Measurements from ENCODE around the gene FCRL4.

DNA sequence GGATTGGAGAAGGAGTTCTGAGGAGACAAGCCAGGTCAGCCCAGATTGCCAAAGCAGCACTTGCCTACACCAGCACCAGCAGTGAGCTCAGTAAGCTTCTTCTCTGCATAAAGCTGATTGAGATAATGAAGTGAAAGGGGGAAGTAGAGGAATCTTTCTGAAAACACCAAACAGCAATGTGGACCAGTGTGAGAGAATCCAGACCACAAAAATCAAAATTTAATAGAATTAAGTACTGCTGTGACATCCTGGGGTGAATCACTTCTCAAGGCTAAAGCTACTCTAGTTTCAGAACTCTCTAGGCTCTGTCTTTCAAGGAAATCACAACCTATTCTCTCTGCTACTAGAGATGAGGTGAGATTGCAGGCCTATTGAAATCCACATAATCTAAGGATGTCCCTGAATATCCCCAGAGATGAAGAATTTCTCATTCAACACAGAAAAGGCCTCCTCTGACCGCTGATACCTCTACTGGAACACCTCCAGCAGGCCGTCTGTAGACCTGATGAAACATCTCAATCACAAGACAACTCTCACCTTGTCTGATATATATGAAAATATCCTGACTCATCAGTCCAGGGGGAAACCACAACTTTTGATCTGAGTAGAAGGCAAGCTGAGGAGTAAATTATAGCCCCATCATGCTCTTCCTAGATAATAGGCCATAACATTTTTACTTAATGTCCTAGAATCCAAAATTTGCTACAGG is at the start of gene FCRL4:
- TF ChIP-seq, protein P1, sequence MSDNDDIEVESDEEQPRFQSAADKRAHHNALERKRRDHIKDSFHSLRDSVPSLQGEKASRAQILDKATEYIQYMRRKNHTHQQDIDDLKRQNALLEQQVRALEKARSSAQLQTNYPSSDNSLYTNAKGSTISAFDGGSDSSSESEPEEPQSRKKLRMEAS (IDR thresholded peaks at IDR 0.05): no peak
- TF ChIP-seq YY1 (IDR thresholded peaks at IDR 0.05; ENCODE audit: low read depth) (no peak), FOXM1 (IDR thresholded peaks at IDR 0.05; ENCODE audit: borderline replicate concordance, low read depth) (no peak), EGR1 (IDR thresholded peaks at IDR 0.05) (no peak), NFIC (IDR thresholded peaks at IDR 0.05) (no peak), CREB1 (IDR thresholded peaks at IDR 0.05; ENCODE audit: low read depth) (no peak), TAF1 (IDR thresholded peaks at IDR 0.05; ENCODE audit: low read depth) (no peak), CEBPB (IDR thresholded peaks at IDR 0.05) (no peak), TEAD4 (IDR thresholded peaks at IDR 0.05) (no peak), EP300 (IDR thresholded peaks at IDR 0.05; ENCODE audit: borderline replicate concordance) (no peak), TCF12 (IDR thresholded peaks at IDR 0.05; ENCODE audit: low read depth) (no peak), RAD21 (IDR thresholded peaks at IDR 0.05; ENCODE audit: low read depth) (no peak), USF1 (IDR thresholded peaks at IDR 0.05) (no peak)
- TF ChIP-seq, protein P2, sequence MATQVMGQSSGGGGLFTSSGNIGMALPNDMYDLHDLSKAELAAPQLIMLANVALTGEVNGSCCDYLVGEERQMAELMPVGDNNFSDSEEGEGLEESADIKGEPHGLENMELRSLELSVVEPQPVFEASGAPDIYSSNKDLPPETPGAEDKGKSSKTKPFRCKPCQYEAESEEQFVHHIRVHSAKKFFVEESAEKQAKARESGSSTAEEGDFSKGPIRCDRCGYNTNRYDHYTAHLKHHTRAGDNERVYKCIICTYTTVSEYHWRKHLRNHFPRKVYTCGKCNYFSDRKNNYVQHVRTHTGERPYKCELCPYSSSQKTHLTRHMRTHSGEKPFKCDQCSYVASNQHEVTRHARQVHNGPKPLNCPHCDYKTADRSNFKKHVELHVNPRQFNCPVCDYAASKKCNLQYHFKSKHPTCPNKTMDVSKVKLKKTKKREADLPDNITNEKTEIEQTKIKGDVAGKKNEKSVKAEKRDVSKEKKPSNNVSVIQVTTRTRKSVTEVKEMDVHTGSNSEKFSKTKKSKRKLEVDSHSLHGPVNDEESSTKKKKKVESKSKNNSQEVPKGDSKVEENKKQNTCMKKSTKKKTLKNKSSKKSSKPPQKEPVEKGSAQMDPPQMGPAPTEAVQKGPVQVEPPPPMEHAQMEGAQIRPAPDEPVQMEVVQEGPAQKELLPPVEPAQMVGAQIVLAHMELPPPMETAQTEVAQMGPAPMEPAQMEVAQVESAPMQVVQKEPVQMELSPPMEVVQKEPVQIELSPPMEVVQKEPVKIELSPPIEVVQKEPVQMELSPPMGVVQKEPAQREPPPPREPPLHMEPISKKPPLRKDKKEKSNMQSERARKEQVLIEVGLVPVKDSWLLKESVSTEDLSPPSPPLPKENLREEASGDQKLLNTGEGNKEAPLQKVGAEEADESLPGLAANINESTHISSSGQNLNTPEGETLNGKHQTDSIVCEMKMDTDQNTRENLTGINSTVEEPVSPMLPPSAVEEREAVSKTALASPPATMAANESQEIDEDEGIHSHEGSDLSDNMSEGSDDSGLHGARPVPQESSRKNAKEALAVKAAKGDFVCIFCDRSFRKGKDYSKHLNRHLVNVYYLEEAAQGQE (IDR thresholded peaks at IDR 0.05; ENCODE audit: low read depth): no peak

All from Ishikawa (cell line).